H9 (cell line): ENCODE measurements around the gene PACSIN2. TPM values are rescaled to one million over a fixed set of nuclear protein-coding genes. Genes with fewer than 3 reads are reported as not detected.

ENCODE experiments used
- DNase-seq: peaks from one replicate; pipeline ENCODE4 v3.0.0-alpha.2; 2017
- H2AFZ ChIP-seq: one replicate; pipeline ENCODE4 v1.6.1; 2013; ENCODE audit warnings: mild to moderate bottlenecking, low read length, control low read depth, moderate library complexity
- H2AK5ac ChIP-seq: 2 replicates; pipeline ENCODE4 v1.6.1; 2013; ENCODE audit warnings: low read length, control low read depth, mixed read lengths; ENCODE audit not compliant: insufficient read length
- H2BK120ac ChIP-seq: one replicate; pipeline ENCODE4 v1.6.1; 2013; ENCODE audit warnings: low read depth, mild to moderate bottlenecking, low read length, control low read depth, inconsistent platforms; ENCODE audit not compliant: poor library complexity, severe bottlenecking
- H2BK12ac ChIP-seq: 2 replicates; pipeline ENCODE4 v1.6.1; 2013; ENCODE audit warnings: low read length, control low read depth, mixed read lengths, low read depth; ENCODE audit not compliant: insufficient read length
- H2BK15ac ChIP-seq: 2 replicates; pipeline ENCODE4 v1.6.1; 2013; ENCODE audit warnings: low read depth, low read length, control low read depth
- H2BK20ac ChIP-seq: one replicate; pipeline ENCODE4 v1.6.1; 2013; ENCODE audit warnings: low read depth, mild to moderate bottlenecking, low read length, control low read depth, inconsistent platforms; ENCODE audit not compliant: poor library complexity, severe bottlenecking
- H2BK5ac ChIP-seq: 2 replicates; pipeline ENCODE4 v1.6.1; 2013; ENCODE audit warnings: low read length, control low read depth, mixed read lengths; ENCODE audit not compliant: insufficient read length
- H3K14ac ChIP-seq: 2 replicates; pipeline ENCODE4 v1.6.1; 2013; ENCODE audit warnings: low read length, control low read depth; ENCODE audit not compliant: insufficient read depth
- H3K18ac ChIP-seq: 2 replicates; pipeline ENCODE4 v1.6.1; 2013; ENCODE audit warnings: low read depth, mild to moderate bottlenecking, mixed read lengths, low read length, control low read depth; ENCODE audit not compliant: insufficient read length
- H3K23ac ChIP-seq: 2 replicates; pipeline ENCODE4 v1.6.1; 2013; ENCODE audit warnings: low read length, control low read depth, mixed read lengths, low read depth; ENCODE audit not compliant: insufficient read length
- H3K23me2 ChIP-seq: 2 replicates; pipeline ENCODE4 v1.6.1; 2013; ENCODE audit warnings: low read depth, mild to moderate bottlenecking, mixed read lengths, low read length, control low read depth; ENCODE audit not compliant: insufficient read length, poor library complexity, severe bottlenecking
- H3K27ac ChIP-seq: 2 replicates; pipeline ENCODE4 v1.5.1; 2013; ENCODE audit warnings: low read length, control low read depth, mixed read lengths, low read depth; ENCODE audit not compliant: insufficient read length
- H3K27me3 ChIP-seq: 2 replicates; pipeline ENCODE4 v1.6.1; 2013; ENCODE audit warnings: low read length, control low read depth, inconsistent platforms; ENCODE audit not compliant: insufficient read depth
- H3K4ac ChIP-seq: 2 replicates; pipeline ENCODE4 v1.6.1; 2013; ENCODE audit warnings: low read depth, mild to moderate bottlenecking, control low read depth, inconsistent platforms, low read length, moderate library complexity
- H3K4me1 ChIP-seq: 2 replicates; pipeline ENCODE4 v1.6.1; 2013; ENCODE audit warnings: low read length, control low read depth, inconsistent platforms; ENCODE audit not compliant: insufficient read depth
- H3K4me2 ChIP-seq: 2 replicates; pipeline ENCODE4 v1.6.1; 2013; ENCODE audit warnings: low read length, control low read depth, mixed read lengths; ENCODE audit not compliant: insufficient read length, insufficient read depth
- H3K56ac ChIP-seq: 2 replicates; pipeline ENCODE4 v1.6.1; 2013; ENCODE audit warnings: low read depth, mild to moderate bottlenecking, mixed read lengths, low read length, control low read depth; ENCODE audit not compliant: insufficient read length
- H3K79me1 ChIP-seq: 2 replicates; pipeline ENCODE4 v1.6.1; 2013; ENCODE audit warnings: low read depth, mild to moderate bottlenecking, moderate library complexity, low read length, control low read depth, inconsistent platforms; ENCODE audit not compliant: insufficient read depth, poor library complexity, severe bottlenecking
- H3K79me2 ChIP-seq: 2 replicates; pipeline ENCODE4 v1.6.1; 2013; ENCODE audit warnings: low read length, control low read depth, inconsistent platforms; ENCODE audit not compliant: insufficient read depth
- H3K9ac ChIP-seq: 2 replicates; pipeline ENCODE4 v1.6.1; 2013; ENCODE audit warnings: low read length, control low read depth, mixed read lengths; ENCODE audit not compliant: insufficient read length; ENCODE audit errors: extremely low read depth
- H3K9me3 ChIP-seq: one replicate; pipeline ENCODE4 v1.6.1; 2013; ENCODE audit warnings: low read depth, low read length, inconsistent platforms; ENCODE audit not compliant: control insufficient read depth
- H3T11ph ChIP-seq: one replicate; pipeline ENCODE4 v1.6.1; 2013; ENCODE audit warnings: mild to moderate bottlenecking, low read length, control low read depth, inconsistent platforms
- H4K20me1 ChIP-seq: one replicate; pipeline ENCODE4 v1.6.1; 2013; ENCODE audit not compliant: control insufficient read depth, insufficient read length, insufficient read depth
- H4K5ac ChIP-seq: 2 replicates; pipeline ENCODE4 v1.6.1; 2013; ENCODE audit warnings: low read depth, mild to moderate bottlenecking, mixed read lengths, low read length, control low read depth; ENCODE audit not compliant: insufficient read length
- H4K8ac ChIP-seq: replicated peaks from 2 replicates; pipeline ENCODE4 v1.6.1; 2013; ENCODE audit warnings: low read length, control low read depth, mixed read lengths, low read depth; ENCODE audit not compliant: insufficient read length
- H4K91ac ChIP-seq: 2 replicates; pipeline ENCODE4 v1.6.1; 2013; ENCODE audit warnings: low read depth, mild to moderate bottlenecking, moderate library complexity, mixed read lengths, low read length, control low read depth; ENCODE audit not compliant: insufficient read length
- H3K27ac Mint-ChIP-seq, 3 experiments: 2 replicates in 2 of 3; 3 replicates in 1 of 3; pipeline ENCODE4 v1.8.0; 2020 to 2021; ENCODE audit warnings: mixed read lengths in 3 of 3, mild to moderate bottlenecking in 1 of 3, moderate library complexity in 1 of 3
- H3K27me3 Mint-ChIP-seq: 2 replicates; pipeline ENCODE4 v1.8.0; 2021; ENCODE audit warnings: low read depth, mild to moderate bottlenecking, moderate library complexity, mixed read lengths
- H3K36me3 Mint-ChIP-seq, 3 experiments: 2 replicates in 2 of 3; 3 replicates in 1 of 3; pipeline ENCODE4 v1.8.0; 2020 to 2021; ENCODE audit warnings: low read depth in 3 of 3, mixed read lengths in 3 of 3; ENCODE audit not compliant: insufficient read depth in 1 of 3
- H3K4me1 Mint-ChIP-seq, 2 experiments: 2 replicates each; pipeline ENCODE4 v1.8.0; 2020; ENCODE audit warnings: mixed read lengths in 2 of 2
- H3K4me3 Mint-ChIP-seq, 2 experiments: 2 replicates in 1 of 2; 3 replicates in 1 of 2; pipeline ENCODE4 v1.8.0; 2020 to 2021; ENCODE audit warnings: mild to moderate bottlenecking in 2 of 2, mixed read lengths in 2 of 2, moderate library complexity in 1 of 2
- H3K9me3 Mint-ChIP-seq, 2 experiments: 2 replicates in 1 of 2; 3 replicates in 1 of 2; pipeline ENCODE4 v1.8.0; 2020; ENCODE audit warnings: mild to moderate bottlenecking in 2 of 2, mixed read lengths in 2 of 2, moderate library complexity in 1 of 2
- CTCF ChIP-seq: fragments of 200-600 bp; sonication (generic); conservative IDR thresholded peaks from 3 replicates; pipeline ENCODE4 v1.8.0; 2021; ENCODE audit warnings: antibody characterized with exemption, mild to moderate bottlenecking
- WGBS: extraction: QIAGEN DNeasy Blood & Tissue Kit; methylation state at CpG from one replicate; pipeline ENCODE4 v1.1.7; 2013; ENCODE audit warnings: missing lambda C conversion rate, low lambda C conversion rate, mixed read lengths; ENCODE audit not compliant: insufficient read length; ENCODE audit errors: extremely low coverage; 5-methylcytosine and 5-hydroxymethylcytosine counted together
- total RNA-seq: library from RNA; stranded (reverse); gene quantifications from 2 replicates; pipeline ENCODE4 v1.2.1, GENCODE V29; 2021

Gene PACSIN2
- total RNA-seq, 1 experiment from 2014 or later = 62.3 TPM

DNA sequence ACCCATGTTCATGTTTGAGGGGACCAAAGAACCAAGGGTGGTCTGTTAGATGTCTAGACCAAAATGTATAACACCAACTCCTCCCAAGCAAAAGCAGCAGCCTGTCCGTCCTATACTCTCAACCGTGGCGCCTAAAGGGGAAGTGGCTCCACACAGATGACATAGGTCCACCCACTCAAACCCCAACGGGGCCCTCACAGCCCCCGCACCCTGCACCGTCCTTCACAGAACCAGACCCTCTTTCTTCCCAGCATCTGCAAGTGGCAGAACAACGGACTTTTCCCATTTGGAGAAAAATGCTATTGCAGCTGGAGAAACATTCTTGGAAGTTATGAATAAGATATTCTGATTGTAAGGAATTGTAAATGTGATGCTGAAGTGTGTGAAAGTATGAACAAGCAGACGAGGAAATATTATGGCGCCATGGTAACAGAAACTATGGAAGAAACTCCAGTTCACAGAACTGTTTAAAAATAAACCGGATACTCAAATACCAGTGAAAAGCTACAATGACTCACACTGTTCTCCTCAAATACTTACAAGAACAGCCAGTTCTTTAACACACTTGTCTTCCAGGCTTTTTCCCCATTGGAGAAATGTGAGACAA is 81.4 kb downstream of the PACSIN2 start:
- no peaks in the 10 kb centered on the region for H3K23me2 ChIP-seq
- H3K79me2 ChIP-seq = peaks cover 4% of the 10 kb centered on the region; the same call in 1 of the 2 replicates
- H3K23ac ChIP-seq = no peak overlapping the region
- H3K79me1 ChIP-seq = peaks cover 6% of the 10 kb centered on the region
- H2BK5ac ChIP-seq = no peak overlapping the region
- H3K18ac ChIP-seq = no peak overlapping the region
- no peak overlapping the region for H4K5ac ChIP-seq
- no peak overlapping the region for H3K4ac ChIP-seq
- H3K36me3 Mint-ChIP-seq = peaks cover 0 to 4% (median 0%) of the 10 kb centered on the region in 3 experiments; a peak in 2 of 7 replicates
- H3K27ac ChIP-seq = no peak overlapping the region
- no peaks in the 10 kb centered on the region for H3K9me3 Mint-ChIP-seq
- peak overlapping the region in 1 of 3 experiments; percentile 33; a peak in 2 of 7 replicates for H3K27ac Mint-ChIP-seq
- no peak overlapping the region for H3K14ac ChIP-seq
- no peaks in the 10 kb centered on the region for H3K27me3 Mint-ChIP-seq
- no peaks in the 10 kb centered on the region for H3K9me3 ChIP-seq
- peaks cover 22 to 35% of the 10 kb centered on the region in 2 experiments for H3K4me1 Mint-ChIP-seq
- H2BK20ac ChIP-seq = no peak overlapping the region
- H3K4me2 ChIP-seq = no peak overlapping the region
- no peak overlapping the region for H4K91ac ChIP-seq
- no CpG with 5 or more reads among the region's 10 CpGs for WGBS
- H2BK15ac ChIP-seq = no peak overlapping the region
- H3K9ac ChIP-seq = no peak overlapping the region
- H4K20me1 ChIP-seq = no peaks in the 10 kb centered on the region
- no peak overlapping the region for H4K8ac ChIP-seq
- H2BK120ac ChIP-seq = no peak overlapping the region
- no peak for DNase-seq
- no peak overlapping the region for H3T11ph ChIP-seq
- TF ChIP-seq CTCF = no peak
- no peak overlapping the region for H3K4me3 Mint-ChIP-seq
- H3K56ac ChIP-seq = no peak overlapping the region
- no peak overlapping the region for H2AK5ac ChIP-seq
- H2BK12ac ChIP-seq = no peak overlapping the region
- no peaks in the 10 kb centered on the region for H3K27me3 ChIP-seq
- no peak overlapping the region for H2AFZ ChIP-seq
- peaks cover 2% of the 10 kb centered on the region; the same call in 1 of the 2 replicates for H3K4me1 ChIP-seq
